ENCODE results near the gene CKLF.

DNA sequence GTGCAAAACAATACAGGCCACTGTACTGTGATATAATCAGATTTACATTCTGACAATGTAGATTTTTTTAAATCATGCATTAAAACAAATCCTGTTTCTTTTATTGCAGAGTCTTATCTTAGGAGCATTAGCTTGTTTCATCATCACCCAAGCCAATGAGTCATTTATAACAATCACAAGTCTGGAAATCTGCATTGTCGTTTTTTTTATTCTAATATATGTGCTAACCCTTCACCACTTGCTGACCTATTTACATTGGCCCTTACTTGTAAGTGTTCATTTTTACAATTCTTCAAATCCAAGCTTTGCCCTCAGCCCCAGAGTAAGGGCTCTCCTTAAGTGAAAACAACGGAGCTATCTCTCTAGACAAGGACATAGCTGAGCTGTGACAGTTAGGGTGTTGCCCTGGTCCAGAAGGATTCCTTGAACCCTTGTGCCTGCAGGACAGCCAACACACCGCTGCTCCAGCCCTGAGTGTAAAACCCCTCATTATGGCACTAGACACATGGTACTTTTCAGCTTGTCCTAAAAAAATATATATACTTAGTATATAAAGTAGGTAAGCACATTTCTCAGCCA is 17.5 kb downstream of the CKLF start:
- TF ChIP-seq, protein P1, sequence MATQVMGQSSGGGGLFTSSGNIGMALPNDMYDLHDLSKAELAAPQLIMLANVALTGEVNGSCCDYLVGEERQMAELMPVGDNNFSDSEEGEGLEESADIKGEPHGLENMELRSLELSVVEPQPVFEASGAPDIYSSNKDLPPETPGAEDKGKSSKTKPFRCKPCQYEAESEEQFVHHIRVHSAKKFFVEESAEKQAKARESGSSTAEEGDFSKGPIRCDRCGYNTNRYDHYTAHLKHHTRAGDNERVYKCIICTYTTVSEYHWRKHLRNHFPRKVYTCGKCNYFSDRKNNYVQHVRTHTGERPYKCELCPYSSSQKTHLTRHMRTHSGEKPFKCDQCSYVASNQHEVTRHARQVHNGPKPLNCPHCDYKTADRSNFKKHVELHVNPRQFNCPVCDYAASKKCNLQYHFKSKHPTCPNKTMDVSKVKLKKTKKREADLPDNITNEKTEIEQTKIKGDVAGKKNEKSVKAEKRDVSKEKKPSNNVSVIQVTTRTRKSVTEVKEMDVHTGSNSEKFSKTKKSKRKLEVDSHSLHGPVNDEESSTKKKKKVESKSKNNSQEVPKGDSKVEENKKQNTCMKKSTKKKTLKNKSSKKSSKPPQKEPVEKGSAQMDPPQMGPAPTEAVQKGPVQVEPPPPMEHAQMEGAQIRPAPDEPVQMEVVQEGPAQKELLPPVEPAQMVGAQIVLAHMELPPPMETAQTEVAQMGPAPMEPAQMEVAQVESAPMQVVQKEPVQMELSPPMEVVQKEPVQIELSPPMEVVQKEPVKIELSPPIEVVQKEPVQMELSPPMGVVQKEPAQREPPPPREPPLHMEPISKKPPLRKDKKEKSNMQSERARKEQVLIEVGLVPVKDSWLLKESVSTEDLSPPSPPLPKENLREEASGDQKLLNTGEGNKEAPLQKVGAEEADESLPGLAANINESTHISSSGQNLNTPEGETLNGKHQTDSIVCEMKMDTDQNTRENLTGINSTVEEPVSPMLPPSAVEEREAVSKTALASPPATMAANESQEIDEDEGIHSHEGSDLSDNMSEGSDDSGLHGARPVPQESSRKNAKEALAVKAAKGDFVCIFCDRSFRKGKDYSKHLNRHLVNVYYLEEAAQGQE (IDR thresholded peaks at IDR 0.05; ENCODE audit: insufficient read depth in 1 of 2, low read depth in 2 of 2, low read length in 2 of 2), result no peak
- TF ChIP-seq POLR2AphosphoS5 (IDR thresholded peaks at IDR 0.05; ENCODE audit: low read depth, low read length), result no peak
